SU-DHL-6 (cell line): ENCODE data around the gene CUBN.

Experiments used
- EZH2phosphoT487 ChIP-seq: fragments of 200-600 bp; sonication (generic), shearing (Covaris generic); conservative IDR thresholded peaks from 2 replicates; pipeline ENCODE4 v1.6.1; 2018; ENCODE audit warnings: mild to moderate bottlenecking, antibody characterized with exemption, low read length, moderate library complexity, mixed read lengths
- TF ChIP-seq, protein P1 (sequence below): fragments of 200-600 bp; sonication (generic); IDR thresholded peaks from one replicate; pipeline ENCODE4 v1.5.1; 2017; ENCODE audit warnings: antibody characterized with exemption, mild to moderate bottlenecking, low read length, moderate library complexity; ENCODE audit not compliant: insufficient read depth, poor library complexity, severe bottlenecking

DNA sequence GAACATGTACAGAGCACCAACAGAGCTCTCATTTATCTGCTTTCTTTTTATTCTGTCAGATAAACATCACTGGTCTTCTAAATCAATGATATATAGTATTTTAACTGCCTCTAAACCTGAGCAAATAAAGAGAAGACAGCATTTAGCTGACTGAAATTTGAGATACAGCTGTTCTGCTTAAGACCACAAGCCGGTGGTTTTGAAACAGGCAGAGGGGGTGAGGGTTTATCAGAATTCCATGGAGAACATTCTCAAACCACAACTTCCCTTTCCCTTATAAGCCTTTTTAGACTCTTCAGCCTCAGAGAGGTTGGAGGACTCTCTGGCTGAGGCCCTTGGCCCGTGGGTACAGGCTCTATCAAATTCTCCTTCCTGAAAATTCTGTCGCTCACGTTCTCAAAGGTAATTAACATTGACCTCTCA is 225.0 kb downstream of the CUBN start:
- TF ChIP-seq, protein P1, sequence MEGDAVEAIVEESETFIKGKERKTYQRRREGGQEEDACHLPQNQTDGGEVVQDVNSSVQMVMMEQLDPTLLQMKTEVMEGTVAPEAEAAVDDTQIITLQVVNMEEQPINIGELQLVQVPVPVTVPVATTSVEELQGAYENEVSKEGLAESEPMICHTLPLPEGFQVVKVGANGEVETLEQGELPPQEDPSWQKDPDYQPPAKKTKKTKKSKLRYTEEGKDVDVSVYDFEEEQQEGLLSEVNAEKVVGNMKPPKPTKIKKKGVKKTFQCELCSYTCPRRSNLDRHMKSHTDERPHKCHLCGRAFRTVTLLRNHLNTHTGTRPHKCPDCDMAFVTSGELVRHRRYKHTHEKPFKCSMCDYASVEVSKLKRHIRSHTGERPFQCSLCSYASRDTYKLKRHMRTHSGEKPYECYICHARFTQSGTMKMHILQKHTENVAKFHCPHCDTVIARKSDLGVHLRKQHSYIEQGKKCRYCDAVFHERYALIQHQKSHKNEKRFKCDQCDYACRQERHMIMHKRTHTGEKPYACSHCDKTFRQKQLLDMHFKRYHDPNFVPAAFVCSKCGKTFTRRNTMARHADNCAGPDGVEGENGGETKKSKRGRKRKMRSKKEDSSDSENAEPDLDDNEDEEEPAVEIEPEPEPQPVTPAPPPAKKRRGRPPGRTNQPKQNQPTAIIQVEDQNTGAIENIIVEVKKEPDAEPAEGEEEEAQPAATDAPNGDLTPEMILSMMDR: no peak
- TF ChIP-seq EZH2phosphoT487: no peak
